PFSK-1 (cell line): Measurements from ENCODE around the gene NCOR1.

Source experiments
- FOXP2 ChIP-seq: optimal IDR thresholded peaks from 2 replicates; pipeline ENCODE3; 2011; ENCODE audit warnings: borderline replicate concordance, control low read depth, inconsistent platforms; ENCODE audit not compliant: insufficient read depth; ENCODE audit errors: extremely low read length, extremely low read depth
- POLR2AphosphoS5 ChIP-seq: IDR thresholded peaks from 2 replicates; pipeline ENCODE4 v1.6.1; 2012; ENCODE audit warnings: low read depth, mild to moderate bottlenecking, control low read depth, low read length, moderate library complexity
- REST ChIP-seq, 2 experiments: IDR thresholded peaks; 2 replicates each; pipeline versions ENCODE4 v1.6.1 to v1.8.0; 2011 to 2012; ENCODE audit warnings: low read depth in 2 of 2, low read length in 2 of 2, control low read depth in 1 of 2, inconsistent platforms in 1 of 2, mild to moderate bottlenecking in 1 of 2, moderate library complexity in 1 of 2; ENCODE audit not compliant: insufficient read depth in 1 of 2
- SIN3A ChIP-seq: IDR thresholded peaks from 2 replicates; pipeline ENCODE4 v1.6.1; 2012; ENCODE audit warnings: mild to moderate bottlenecking, low read length, moderate library complexity, borderline replicate concordance; ENCODE audit not compliant: insufficient read depth
- TAF1 ChIP-seq: IDR thresholded peaks from 2 replicates; pipeline ENCODE4 v1.6.1; 2012; ENCODE audit warnings: low read length, control low read depth, borderline replicate concordance; ENCODE audit not compliant: insufficient read depth

The NCOR1 gene

GRCh38 chr17:16091773-16092172 is 123.6 kb downstream of the NCOR1 start:
- TF ChIP-seq TAF1 = no peak
- no peak for TF ChIP-seq SIN3A

- no peak for TF ChIP-seq POLR2AphosphoS5
- TF ChIP-seq FOXP2 = no peak
- no peak for TF ChIP-seq REST (IDR thresholded peaks at IDR 0.05; ENCODE audit: insufficient read depth in 1 of 2, low read depth in 2 of 2, low read length in 2 of 2)
- TF ChIP-seq TAF1 = no peak
- TF ChIP-seq SIN3A = no peak
Observed at GRCh38 chr17:16086957-16087356, 128.4 kb downstream of the NCOR1 start.

GRCh38 chr17:16085066-16085699 is 130.2 kb downstream of the NCOR1 start:
- TF ChIP-seq TAF1 = no peak
- no peak for TF ChIP-seq FOXP2
- TF ChIP-seq POLR2AphosphoS5 = no peak
- TF ChIP-seq SIN3A = no peak
- TF ChIP-seq REST (IDR thresholded peaks at IDR 0.05; ENCODE audit: insufficient read depth in 1 of 2, low read depth in 2 of 2, low read length in 2 of 2) = no peak

GRCh38 chr17:16083223-16083622 is 132.1 kb downstream of the NCOR1 start:
- TF ChIP-seq FOXP2 (no peak), REST (IDR thresholded peaks at IDR 0.05; ENCODE audit: insufficient read depth in 1 of 2, low read depth in 2 of 2, low read length in 2 of 2) (no peak), SIN3A (no peak), TAF1 (no peak), POLR2AphosphoS5 (no peak)

GRCh38 chr17:16081507-16082087 is 133.7 kb downstream of the NCOR1 start:
- TF ChIP-seq POLR2AphosphoS5 (no peak), REST (IDR thresholded peaks at IDR 0.05; ENCODE audit: insufficient read depth in 1 of 2, low read depth in 2 of 2, low read length in 2 of 2) (no peak), FOXP2 (no peak), TAF1 (no peak), SIN3A (no peak)
